ENCODE results near the gene PERM1.

PERM1 gene

DNA sequence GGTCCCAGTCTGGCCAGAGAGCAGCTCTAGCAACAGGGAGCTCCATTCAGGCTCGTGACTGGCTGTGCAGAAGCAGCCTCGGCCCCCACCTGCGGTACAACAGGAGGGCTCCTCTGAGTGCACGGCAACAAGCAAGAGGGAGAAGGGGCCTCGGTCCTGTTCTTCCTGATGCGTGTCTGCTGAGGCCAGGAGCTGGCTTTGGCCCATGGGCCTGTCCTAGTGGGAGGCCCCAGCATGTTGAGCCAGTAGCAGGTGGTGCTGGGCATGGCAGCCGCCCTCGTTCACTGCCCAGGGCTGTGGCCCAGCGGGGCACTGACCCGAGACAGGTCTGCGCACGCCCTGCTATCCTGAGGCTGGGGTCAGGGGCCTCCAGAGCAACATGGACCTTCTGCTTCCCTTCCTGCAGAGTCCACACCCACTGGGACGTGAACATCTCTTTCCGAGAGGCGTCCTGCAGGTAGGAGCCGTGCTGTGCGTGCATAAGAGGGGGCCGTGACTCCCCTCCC, 51.2 kb downstream of the PERM1 start:
- no peak for DNase-seq

GRCh38 chr1:929712-930632, 51.9 kb downstream of the PERM1 start:
- no peak for DNase-seq

- DNase-seq, result no peak
Observed at GRCh38 chr1:928825-929661, 52.9 kb downstream of the PERM1 start.

GRCh38 chr1:927748-928147, 54.1 kb downstream of the PERM1 start:
- DNase-seq, result no peak

DNA sequence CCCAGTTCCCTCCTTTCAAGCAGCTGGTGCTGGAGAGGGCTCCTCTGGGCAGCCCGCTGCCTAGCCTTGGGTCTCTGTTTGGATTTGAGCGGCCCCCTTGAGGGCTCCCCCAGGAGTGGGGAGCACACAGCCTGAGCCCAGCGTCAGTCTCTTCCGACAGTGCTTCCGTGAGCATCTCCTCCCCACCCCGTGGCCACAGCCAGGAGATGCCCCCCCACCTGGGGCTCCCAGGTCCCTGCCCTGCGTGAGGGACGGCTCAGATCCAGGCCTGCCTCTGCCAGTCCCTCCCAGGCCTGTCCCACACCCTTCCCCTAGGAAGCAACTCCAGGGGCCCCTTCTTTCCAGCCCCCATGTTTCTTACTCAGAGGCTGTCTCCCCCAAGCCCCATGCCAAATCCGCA, 54.7 kb downstream of the PERM1 start:
- no peak for DNase-seq

GRCh38 chr1:925561-926421, 56.1 kb downstream of the PERM1 start:
- DNase-seq, result no peak

Measured in GOT3 (cell line).